ENCODE measurements around the gene IL2RA. TPM values are rescaled to one million over a fixed set of nuclear protein-coding genes. Genes with fewer than 3 reads are reported as not detected.

The IL2RA gene
- polyA plus RNA-seq, 1 donor (not counting 4 experiments of a cell fraction or from before 2014, with no cell fraction given), result not detected

- DNase-seq (ENCODE audit: low read depth, low spot score), result no peak
- dilution Hi-C loops (cut with MboI; ENCODE audit: extremely low pct_ligation_motif_present, low sequenced_read_pairs), result no loop called here
These were observed 14.3 kb downstream of the IL2RA start for GRCh38 chr10:6047847-6048246.

GRCh38 chr10:6046773-6047611, 15.2 kb downstream of the IL2RA start:
- Histone ChIP-seq H3K4me1 (ENCODE audit: control insufficient read depth, extremely low read depth, insufficient read depth, low read length) (no peaks in the 10 kb centered on the region), H2AFZ (ENCODE audit: control insufficient read depth, low read length) (no peak overlapping the region), H3K4me2 (ENCODE audit: control insufficient read depth, extremely low read depth, insufficient read depth, low read depth, low read length) (no peak overlapping the region), H3K36me3 (ENCODE audit: control insufficient read depth in 2 of 2, extremely low read depth in 1 of 2, insufficient read depth in 2 of 2, low read length in 2 of 2) (no peaks in the 10 kb centered on the region), H3K79me2 (ENCODE audit: control insufficient read depth, insufficient read depth, low read length) (no peaks in the 10 kb centered on the region), H3K9me1 (ENCODE audit: control insufficient read depth, extremely low read depth, insufficient read depth, low read length) (no peaks in the 10 kb centered on the region), H3K4me3 (ENCODE audit: control insufficient read depth in 2 of 3, extremely low read depth in 1 of 3, insufficient read depth in 2 of 3, low read depth in 1 of 3, low read length in 3 of 3) (no peak overlapping the region), H3K27ac (ENCODE audit: control insufficient read depth, insufficient read depth, low read length) (no peak overlapping the region), H4K20me1 (ENCODE audit: control insufficient read depth, extremely low read depth, insufficient read depth, low read length) (no peaks in the 10 kb centered on the region), H3K27me3 (ENCODE audit: control insufficient read depth, extremely low read depth, insufficient read depth, low read length) (peaks cover 10% of the 10 kb centered on the region), H3K9ac (ENCODE audit: control insufficient read depth, extremely low read depth, insufficient read depth, low read length) (no peak overlapping the region), H3K9me3 (ENCODE audit: control insufficient read depth, low read depth, low read length) (no peaks in the 10 kb centered on the region)
- no peak for TF ChIP-seq CTCF (optimal IDR thresholded peaks at IDR 0.05 in 1 of 3, IDR thresholded peaks at IDR 0.05 in 1 of 3, conservative IDR thresholded peaks at IDR 0.05 in 1 of 3; ENCODE audit: extremely low read depth in 1 of 3, insufficient read depth in 2 of 3, low read length in 3 of 3)
- TF ChIP-seq EZH2 (IDR thresholded peaks at IDR 0.05; ENCODE audit: low read length), result no peak
- DNase-seq (ENCODE audit: low read depth, low spot score) (no peak), FAIRE-seq (no peak)
- dilution Hi-C loops (cut with MboI; ENCODE audit: extremely low pct_ligation_motif_present, low sequenced_read_pairs), result no loop called here

More at GRCh38 chr10:6047847-6048246, 14.3 kb downstream of the IL2RA start:
- no peak overlapping the region for H3K4me2 ChIP-seq (ENCODE audit: control insufficient read depth, extremely low read depth, insufficient read depth, low read depth, low read length)
- no peak overlapping the region for H3K27ac ChIP-seq (ENCODE audit: control insufficient read depth, insufficient read depth, low read length)
- H3K79me2 ChIP-seq (ENCODE audit: control insufficient read depth, insufficient read depth, low read length), result no peaks in the 10 kb centered on the region
- no peak overlapping the region for H3K9ac ChIP-seq (ENCODE audit: control insufficient read depth, extremely low read depth, insufficient read depth, low read length)
- H2AFZ ChIP-seq (ENCODE audit: control insufficient read depth, low read length), result no peak overlapping the region
- H3K9me3 ChIP-seq (ENCODE audit: control insufficient read depth, low read depth, low read length), result no peaks in the 10 kb centered on the region
- no peaks in the 10 kb centered on the region for H3K9me1 ChIP-seq (ENCODE audit: control insufficient read depth, extremely low read depth, insufficient read depth, low read length)
- TF ChIP-seq EZH2 (IDR thresholded peaks at IDR 0.05; ENCODE audit: low read length) (no peak), CTCF (optimal IDR thresholded peaks at IDR 0.05 in 1 of 3, IDR thresholded peaks at IDR 0.05 in 1 of 3, conservative IDR thresholded peaks at IDR 0.05 in 1 of 3; ENCODE audit: extremely low read depth in 1 of 3, insufficient read depth in 2 of 3, low read length in 3 of 3) (no peak)
- no peaks in the 10 kb centered on the region for H3K36me3 ChIP-seq (ENCODE audit: control insufficient read depth in 2 of 2, extremely low read depth in 1 of 2, insufficient read depth in 2 of 2, low read length in 2 of 2)
- peaks cover 13% of the 10 kb centered on the region for H3K27me3 ChIP-seq (ENCODE audit: control insufficient read depth, extremely low read depth, insufficient read depth, low read length)
- FAIRE-seq, result no peak
- no peaks in the 10 kb centered on the region for H4K20me1 ChIP-seq (ENCODE audit: control insufficient read depth, extremely low read depth, insufficient read depth, low read length)
- H3K4me3 ChIP-seq (ENCODE audit: control insufficient read depth in 2 of 3, extremely low read depth in 1 of 3, insufficient read depth in 2 of 3, low read depth in 1 of 3, low read length in 3 of 3), result no peak overlapping the region
- H3K4me1 ChIP-seq (ENCODE audit: control insufficient read depth, extremely low read depth, insufficient read depth, low read length), result no peaks in the 10 kb centered on the region
